Measurements from ENCODE around the gene ADAM19.
A peak's percentile ranks its signal among the peaks of the same experiment; 100 is the strongest.

Gene ADAM19

GRCh38 chr5:157547941-157548512 is 27.5 kb downstream of the ADAM19 start:
- no peak for FAIRE-seq
- TF ChIP-seq POLR2A (IDR thresholded peaks at IDR 0.05; ENCODE audit: low read depth, low read length) = no peak
- no peak for DNase-seq (ENCODE audit: insufficient read length, low spot score)

- no peak for DNase-seq (ENCODE audit: insufficient read length, low spot score)
- FAIRE-seq = no peak
- no peak for TF ChIP-seq POLR2A (IDR thresholded peaks at IDR 0.05; ENCODE audit: low read depth, low read length)
Measured at GRCh38 chr5:157546456-157547100, 29.0 kb downstream of the ADAM19 start.

GRCh38 chr5:157545610-157546310 is 29.8 kb downstream of the ADAM19 start:
- FAIRE-seq (no peak), DNase-seq (ENCODE audit: insufficient read length, low spot score) (no peak)
- no peak for TF ChIP-seq POLR2A (IDR thresholded peaks at IDR 0.05; ENCODE audit: low read depth, low read length)

- TF ChIP-seq POLR2A (IDR thresholded peaks at IDR 0.05; ENCODE audit: low read depth, low read length) = no peak
- FAIRE-seq (no peak), DNase-seq (ENCODE audit: insufficient read length, low spot score) (no peak)
Measured at GRCh38 chr5:157544623-157544989, 31.0 kb downstream of the ADAM19 start.

- no peak for DNase-seq (ENCODE audit: insufficient read length, low spot score)
- FAIRE-seq = no peak
- TF ChIP-seq POLR2A (IDR thresholded peaks at IDR 0.05; ENCODE audit: low read depth, low read length) = no peak
Measured at GRCh38 chr5:157543825-157544622, 31.6 kb downstream of the ADAM19 start.

GRCh38 chr5:157542282-157543000 is 33.1 kb downstream of the ADAM19 start:
- FAIRE-seq (no peak), DNase-seq (ENCODE audit: insufficient read length, low spot score) (no peak)
- no peak for TF ChIP-seq POLR2A (IDR thresholded peaks at IDR 0.05; ENCODE audit: low read depth, low read length)

- FAIRE-seq (no peak), DNase-seq (ENCODE audit: insufficient read length, low spot score) (no peak)
- no peak for TF ChIP-seq POLR2A (IDR thresholded peaks at IDR 0.05; ENCODE audit: low read depth, low read length)
Measured at GRCh38 chr5:157541447-157542118, 34.0 kb downstream of the ADAM19 start.

- DNase-seq (ENCODE audit: insufficient read length, low spot score) = peak; percentile 47
- no peak for TF ChIP-seq POLR2A (IDR thresholded peaks at IDR 0.05; ENCODE audit: low read depth, low read length)
- no peak for FAIRE-seq
Measured at GRCh38 chr5:157540707-157541446, 34.7 kb downstream of the ADAM19 start.

- DNase-seq (ENCODE audit: insufficient read length, low spot score) (no peak), FAIRE-seq (no peak)
- no peak for TF ChIP-seq POLR2A (IDR thresholded peaks at IDR 0.05; ENCODE audit: low read depth, low read length)
Measured at GRCh38 chr5:157540124-157540523, 35.5 kb downstream of the ADAM19 start.

GRCh38 chr5:157539503-157540022 is 36.0 kb downstream of the ADAM19 start:
- no peak for TF ChIP-seq POLR2A (IDR thresholded peaks at IDR 0.05; ENCODE audit: low read depth, low read length)
- FAIRE-seq (no peak), DNase-seq (ENCODE audit: insufficient read length, low spot score) (no peak)

GRCh38 chr5:157538311-157538710 is 37.3 kb downstream of the ADAM19 start:
- FAIRE-seq (no peak), DNase-seq (ENCODE audit: insufficient read length, low spot score) (no peak)
- no peak for TF ChIP-seq POLR2A (IDR thresholded peaks at IDR 0.05; ENCODE audit: low read depth, low read length)
